ENCODE results near the gene SSNA1.

The SSNA1 gene

DNA sequence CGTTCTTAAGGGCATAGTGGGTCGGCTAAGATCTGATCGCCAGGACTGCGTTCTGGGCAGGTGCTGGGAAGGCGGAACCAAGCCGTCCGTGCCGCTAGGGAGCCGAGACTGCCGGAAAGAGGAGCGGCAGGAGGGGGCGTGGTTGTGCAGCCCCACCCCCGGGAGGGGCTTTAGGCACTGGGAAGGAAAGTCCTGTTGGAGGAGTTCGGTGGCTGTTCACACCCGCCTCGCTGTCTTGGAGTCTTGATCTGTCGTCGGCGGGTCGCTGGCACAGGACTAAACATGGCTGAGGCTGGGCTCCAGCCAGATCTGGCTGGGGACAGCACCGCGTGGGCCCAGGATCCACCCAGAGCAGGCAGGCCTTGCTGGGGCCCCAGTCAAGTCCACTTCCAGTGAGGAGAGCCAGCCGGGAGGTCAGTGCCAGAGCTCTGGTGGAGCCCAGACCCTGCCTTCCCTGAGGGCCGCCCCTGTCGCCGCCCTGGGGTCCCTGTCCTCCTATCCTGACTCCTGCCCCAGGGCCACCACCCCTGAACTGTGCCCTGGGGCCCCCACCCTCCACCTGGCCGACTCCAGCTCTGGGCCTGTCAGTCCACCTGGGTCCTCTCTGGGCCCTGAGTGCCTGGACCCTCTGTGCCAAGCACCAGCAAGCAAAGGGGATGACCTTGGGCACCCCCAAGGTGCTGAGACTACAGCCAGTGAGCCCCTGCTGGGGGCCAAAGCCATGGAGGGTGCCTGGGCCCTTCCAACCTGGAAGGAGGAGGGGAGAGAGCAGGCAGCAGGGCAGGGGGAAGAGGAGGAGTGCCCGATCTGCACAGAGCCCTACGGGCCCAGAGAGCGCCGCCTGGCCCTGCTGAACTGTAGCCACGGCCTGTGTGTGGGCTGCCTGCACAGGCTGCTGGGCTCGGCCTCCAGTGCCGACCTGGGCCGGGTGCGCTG, 29.1 kb downstream of the SSNA1 start:
- peak overlapping the region; percentile 7 for H3K4me3 ChIP-seq (ENCODE audit: control insufficient read depth, low read depth, low read length)
- DNase-seq (ENCODE audit: low read depth): peak; percentile 34
- TF ChIP-seq, protein P1, sequence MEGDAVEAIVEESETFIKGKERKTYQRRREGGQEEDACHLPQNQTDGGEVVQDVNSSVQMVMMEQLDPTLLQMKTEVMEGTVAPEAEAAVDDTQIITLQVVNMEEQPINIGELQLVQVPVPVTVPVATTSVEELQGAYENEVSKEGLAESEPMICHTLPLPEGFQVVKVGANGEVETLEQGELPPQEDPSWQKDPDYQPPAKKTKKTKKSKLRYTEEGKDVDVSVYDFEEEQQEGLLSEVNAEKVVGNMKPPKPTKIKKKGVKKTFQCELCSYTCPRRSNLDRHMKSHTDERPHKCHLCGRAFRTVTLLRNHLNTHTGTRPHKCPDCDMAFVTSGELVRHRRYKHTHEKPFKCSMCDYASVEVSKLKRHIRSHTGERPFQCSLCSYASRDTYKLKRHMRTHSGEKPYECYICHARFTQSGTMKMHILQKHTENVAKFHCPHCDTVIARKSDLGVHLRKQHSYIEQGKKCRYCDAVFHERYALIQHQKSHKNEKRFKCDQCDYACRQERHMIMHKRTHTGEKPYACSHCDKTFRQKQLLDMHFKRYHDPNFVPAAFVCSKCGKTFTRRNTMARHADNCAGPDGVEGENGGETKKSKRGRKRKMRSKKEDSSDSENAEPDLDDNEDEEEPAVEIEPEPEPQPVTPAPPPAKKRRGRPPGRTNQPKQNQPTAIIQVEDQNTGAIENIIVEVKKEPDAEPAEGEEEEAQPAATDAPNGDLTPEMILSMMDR (conservative IDR thresholded peaks at IDR 0.05; ENCODE audit: control insufficient read depth, insufficient read depth, low read depth, low read length): no peak

DNA sequence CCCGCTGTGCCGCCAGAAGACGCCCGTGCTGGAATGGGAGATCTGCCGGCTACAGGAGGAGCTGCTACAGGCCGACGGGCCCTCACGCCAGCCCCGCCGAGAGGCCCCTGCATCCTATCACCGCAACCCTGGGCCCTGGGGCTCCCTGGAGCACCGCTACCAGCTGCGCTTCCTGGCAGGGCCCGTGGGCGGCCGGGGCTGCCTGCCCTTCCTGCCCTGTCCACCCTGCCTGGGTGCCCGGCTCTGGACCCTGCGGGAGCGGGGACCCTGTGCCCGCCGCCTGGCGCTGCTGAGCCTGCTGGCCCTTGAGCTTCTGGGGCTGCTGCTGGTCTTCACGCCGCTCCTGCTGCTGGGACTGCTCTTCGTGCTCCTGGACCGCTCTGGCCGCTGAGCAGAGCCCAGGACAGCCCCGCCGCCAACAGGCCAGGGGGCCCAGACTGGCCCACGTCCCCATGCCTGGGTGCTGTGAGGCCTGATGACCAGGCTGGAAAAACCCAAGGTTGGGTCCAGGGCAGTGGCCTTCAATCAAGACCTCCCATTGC, 29.8 kb downstream of the SSNA1 start:
- H3K4me3 ChIP-seq (ENCODE audit: control insufficient read depth, low read depth, low read length): no peak overlapping the region
- DNase-seq (ENCODE audit: low read depth): no peak
- TF ChIP-seq, protein P1 (conservative IDR thresholded peaks at IDR 0.05; ENCODE audit: control insufficient read depth, insufficient read depth, low read depth, low read length): no peak

DNA sequence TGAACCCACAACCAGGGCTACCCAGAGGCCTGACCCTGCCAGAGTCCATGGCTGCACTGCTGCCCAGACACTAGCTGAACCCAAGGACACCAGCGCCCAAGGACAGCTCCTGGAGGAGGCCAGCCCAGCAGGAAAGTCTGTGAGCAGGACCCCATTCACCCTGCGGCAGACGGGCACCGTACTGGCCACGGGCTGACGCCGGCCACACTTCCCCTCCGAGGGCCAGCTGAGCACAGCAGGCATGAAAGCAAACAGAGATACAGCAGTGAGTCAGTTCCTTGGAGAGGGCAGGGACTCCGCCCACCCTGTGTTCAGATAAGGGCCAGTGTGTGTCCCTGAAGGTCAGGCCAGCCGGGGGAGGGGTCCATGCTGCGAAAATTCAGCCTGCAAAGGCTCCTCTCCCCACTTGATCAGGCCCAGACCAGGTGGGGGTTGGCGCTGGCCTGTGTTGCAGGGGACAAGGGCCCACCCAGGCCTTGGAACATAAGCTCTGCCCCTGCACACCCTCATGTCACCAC, 30.3 kb downstream of the SSNA1 start:
- DNase-seq (ENCODE audit: low read depth): peak; percentile 14
- H3K4me3 ChIP-seq (ENCODE audit: control insufficient read depth, low read depth, low read length): no peak overlapping the region
- TF ChIP-seq, protein P1 (conservative IDR thresholded peaks at IDR 0.05; ENCODE audit: control insufficient read depth, insufficient read depth, low read depth, low read length): no peak

DNA sequence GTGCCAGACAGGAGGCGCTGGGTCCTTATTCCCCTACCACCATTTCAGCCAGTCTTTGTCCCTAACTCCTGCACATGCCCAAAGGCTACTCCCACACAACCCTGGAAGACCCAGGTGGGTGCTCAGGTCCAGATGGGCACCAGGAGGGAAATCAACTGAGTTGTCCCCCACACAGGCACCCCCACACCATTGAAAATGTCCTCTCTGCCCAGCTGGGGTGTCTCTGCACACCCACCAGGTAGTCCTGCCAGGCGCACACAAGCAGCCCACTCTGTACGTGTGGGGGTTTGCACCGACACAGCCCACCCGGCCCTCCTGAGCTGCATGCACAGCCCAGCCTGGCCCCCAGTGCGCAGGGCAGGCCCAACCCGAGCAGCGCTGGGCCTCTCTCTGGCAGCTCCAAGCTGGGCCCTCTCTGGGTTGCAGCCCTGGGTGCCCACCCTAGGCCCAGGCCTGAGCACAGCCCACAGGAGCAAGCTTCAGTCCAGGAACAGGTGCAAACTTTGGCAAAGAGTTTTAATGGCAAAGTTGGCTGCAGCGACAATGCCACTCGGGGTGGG, 31.4 kb downstream of the SSNA1 start:
- TF ChIP-seq, protein P1 (conservative IDR thresholded peaks at IDR 0.05; ENCODE audit: control insufficient read depth, insufficient read depth, low read depth, low read length): no peak
- DNase-seq (ENCODE audit: low read depth): no peak
- no peak overlapping the region for H3K4me3 ChIP-seq (ENCODE audit: control insufficient read depth, low read depth, low read length)

DNA sequence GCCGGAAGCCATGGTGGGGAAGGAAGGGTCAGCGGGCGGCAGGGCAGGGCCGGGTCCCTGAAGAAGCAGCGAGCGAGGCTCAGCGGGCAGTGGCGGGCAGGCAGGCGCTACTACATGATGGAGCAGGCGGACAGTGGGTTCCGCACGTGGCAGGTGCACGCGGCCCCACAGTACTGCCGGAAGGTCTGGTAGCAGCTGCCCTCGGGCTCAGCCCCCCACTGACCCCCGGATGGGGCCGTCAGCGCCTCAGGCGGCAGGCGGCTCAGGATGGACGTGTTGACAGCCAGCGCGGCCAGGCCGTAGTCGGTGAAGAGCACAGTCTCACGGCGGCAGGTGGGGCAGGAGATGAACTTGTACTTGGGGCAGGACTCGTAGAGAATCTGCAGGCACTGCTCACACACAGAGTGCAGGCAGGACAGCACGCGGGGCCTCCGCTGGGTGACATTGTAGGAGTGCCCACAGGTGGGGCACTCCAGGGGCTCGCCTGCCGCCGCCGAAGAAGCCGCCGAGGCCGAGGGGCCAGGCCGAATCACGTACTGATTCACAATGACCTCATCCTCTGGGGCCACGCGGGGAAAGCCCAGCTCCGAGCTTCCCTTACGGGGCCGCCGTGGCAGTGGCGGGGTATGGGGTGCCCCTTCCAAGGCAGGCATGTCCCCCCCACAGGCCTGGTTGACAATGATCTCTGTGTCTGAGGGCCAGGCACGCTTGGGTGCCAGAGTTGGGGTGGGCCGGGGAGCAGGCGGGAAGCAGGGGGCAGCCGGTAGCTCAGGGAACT, 32.0 kb downstream of the SSNA1 start:
- no peak overlapping the region for H3K4me3 ChIP-seq (ENCODE audit: control insufficient read depth, low read depth, low read length)
- TF ChIP-seq, protein P1 (conservative IDR thresholded peaks at IDR 0.05; ENCODE audit: control insufficient read depth, insufficient read depth, low read depth, low read length): no peak

DNA sequence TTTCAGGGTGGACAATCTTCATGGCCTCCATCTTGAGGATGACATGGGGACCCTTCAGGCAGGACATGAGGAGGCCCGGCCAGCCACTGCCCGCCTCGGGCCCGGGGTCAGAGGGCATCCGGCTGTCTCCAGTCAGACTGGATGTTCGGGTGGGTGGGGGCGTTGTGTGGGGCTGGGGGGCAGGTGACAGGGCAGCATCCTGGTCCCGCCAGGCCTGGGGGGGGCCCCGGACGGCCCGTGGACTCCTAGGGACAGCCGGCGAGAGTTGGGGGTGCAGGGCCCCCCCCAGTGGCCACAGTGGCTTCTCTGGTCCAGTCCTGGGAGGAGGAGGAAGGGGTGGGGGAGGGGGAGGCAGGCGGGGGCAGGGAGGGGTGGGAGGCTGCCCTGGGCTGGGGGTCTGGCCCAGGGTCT, 32.6 kb downstream of the SSNA1 start:
- no peak for DNase-seq (ENCODE audit: low read depth)
- no peak overlapping the region for H3K4me3 ChIP-seq (ENCODE audit: control insufficient read depth, low read depth, low read length)
- TF ChIP-seq, protein P1 (conservative IDR thresholded peaks at IDR 0.05; ENCODE audit: control insufficient read depth, insufficient read depth, low read depth, low read length): no peak

More for the DNA sequence above, 32.0 kb downstream of the SSNA1 start:
- no peak for DNase-seq (ENCODE audit: low read depth)

All from fibroblast of mammary gland (primary cell).